Transverse colon (tissue), 4 donors: Measurements from ENCODE around the gene NWD2.

ENCODE experiments used
- EP300 ChIP-seq: sonication (generic); formaldehyde crosslinking; IDR thresholded peaks from one replicate; pipeline ENCODE4 v1.6.1; 2017; ENCODE audit warnings: antibody characterized with exemption, low read depth
- POLR2A ChIP-seq: fragments of 450-650 bp; IDR thresholded peaks from one replicate; pipeline ENCODE4 v1.6.1; 2016; ENCODE audit warnings: antibody characterized with exemption, mild to moderate bottlenecking, moderate library complexity
- POLR2AphosphoS5 ChIP-seq, 3 donors: sonication (generic); formaldehyde crosslinking; IDR thresholded peaks; one replicate each; pipeline ENCODE4 v1.6.1; 2016; ENCODE audit warnings: antibody characterized with exemption in 3 of 3
- TF ChIP-seq, protein P1 (sequence below), 5 experiments: fragments of 200-600 bp in 3 of 5; fragments of 450-650 bp in 2 of 5; sonication (generic) in 3 of 5; IDR thresholded peaks; 1 replicate in 2 of 5; 2 replicates in 3 of 5; pipeline ENCODE4 v1.5.1; 2016 to 2017; ENCODE audit warnings: antibody characterized with exemption in 5 of 5, inconsistent platforms in 3 of 5, mild to moderate bottlenecking in 2 of 5, moderate library complexity in 1 of 5

DNA sequence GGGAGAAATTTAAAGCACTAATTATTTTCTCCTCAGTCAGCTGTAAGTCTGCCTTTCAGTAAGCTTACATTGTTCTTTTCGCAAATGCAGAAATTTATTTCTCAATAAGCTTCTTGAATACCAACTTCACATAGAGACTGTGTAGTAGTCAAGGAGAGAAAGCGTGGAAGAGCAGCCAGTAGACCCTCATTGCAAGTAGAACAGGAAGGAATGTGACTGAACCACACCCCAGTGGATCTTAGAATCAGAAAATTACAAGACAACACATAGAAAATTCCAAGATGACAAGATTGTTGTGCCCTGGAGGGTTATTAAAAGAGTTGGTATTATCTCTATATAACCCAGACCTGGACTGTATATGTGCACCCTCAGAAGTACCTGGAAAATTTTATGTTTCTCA is 224.7 kb downstream of the NWD2 start:
- TF ChIP-seq, protein P1, sequence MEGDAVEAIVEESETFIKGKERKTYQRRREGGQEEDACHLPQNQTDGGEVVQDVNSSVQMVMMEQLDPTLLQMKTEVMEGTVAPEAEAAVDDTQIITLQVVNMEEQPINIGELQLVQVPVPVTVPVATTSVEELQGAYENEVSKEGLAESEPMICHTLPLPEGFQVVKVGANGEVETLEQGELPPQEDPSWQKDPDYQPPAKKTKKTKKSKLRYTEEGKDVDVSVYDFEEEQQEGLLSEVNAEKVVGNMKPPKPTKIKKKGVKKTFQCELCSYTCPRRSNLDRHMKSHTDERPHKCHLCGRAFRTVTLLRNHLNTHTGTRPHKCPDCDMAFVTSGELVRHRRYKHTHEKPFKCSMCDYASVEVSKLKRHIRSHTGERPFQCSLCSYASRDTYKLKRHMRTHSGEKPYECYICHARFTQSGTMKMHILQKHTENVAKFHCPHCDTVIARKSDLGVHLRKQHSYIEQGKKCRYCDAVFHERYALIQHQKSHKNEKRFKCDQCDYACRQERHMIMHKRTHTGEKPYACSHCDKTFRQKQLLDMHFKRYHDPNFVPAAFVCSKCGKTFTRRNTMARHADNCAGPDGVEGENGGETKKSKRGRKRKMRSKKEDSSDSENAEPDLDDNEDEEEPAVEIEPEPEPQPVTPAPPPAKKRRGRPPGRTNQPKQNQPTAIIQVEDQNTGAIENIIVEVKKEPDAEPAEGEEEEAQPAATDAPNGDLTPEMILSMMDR (IDR thresholded peaks at IDR 0.05), result no peak
- TF ChIP-seq EP300, result no peak
- TF ChIP-seq POLR2AphosphoS5 (IDR thresholded peaks at IDR 0.05), result no peak
- TF ChIP-seq POLR2A, result no peak
